Sigmoid colon (tissue), 7 donors: ENCODE measurements around the gene GHSR. TPM values are rescaled to one million over a fixed set of nuclear protein-coding genes. Genes with fewer than 3 reads are reported as not detected.

Experiments
- DNase-seq: peaks from one replicate; pipeline ENCODE4 v3.0.0-alpha.2; 2019
- H3K27ac ChIP-seq, 4 donors: fragments of 200-600 bp; sonication (generic); one replicate each; pipeline ENCODE4 v1.5.1; 2016 to 2019; ENCODE audit warnings: mild to moderate bottlenecking in 1 of 4
- H3K27me3 ChIP-seq, 3 donors: fragments of 200-600 bp; sonication (generic); one replicate each; pipeline ENCODE4 v1.5.1; 2019; ENCODE audit warnings: mild to moderate bottlenecking in 1 of 3
- H3K36me3 ChIP-seq, 4 donors: fragments of 200-600 bp; sonication (generic); one replicate each; pipeline ENCODE4 v1.5.1; 2016 to 2019
- H3K4me1 ChIP-seq, 4 donors: fragments of 200-600 bp; sonication (generic); one replicate each; pipeline ENCODE4 v1.5.1; 2017 to 2019
- H3K4me3 ChIP-seq, 4 donors: fragments of 200-600 bp; sonication (generic); one replicate each; pipeline ENCODE4 v1.5.1; 2017 to 2019; ENCODE audit warnings: mild to moderate bottlenecking in 2 of 4, moderate library complexity in 1 of 4
- H3K9me3 ChIP-seq, 4 donors: fragments of 200-600 bp in 3 of 4; sonication (generic) in 3 of 4; one replicate each; pipeline versions ENCODE4 v1.5.1 to v1.6.1; 2013 to 2019
- CTCF ChIP-seq, 4 experiments: fragments of 450-650 bp in 3 of 4; fragments of 200-600 bp in 1 of 4; IDR thresholded peaks; one replicate each; pipeline ENCODE4 v1.5.1; 2016 to 2019; ENCODE audit warnings: antibody characterized with exemption in 4 of 4, mild to moderate bottlenecking in 3 of 4, moderate library complexity in 2 of 4
- EP300 ChIP-seq, 4 donors: sonication (generic); formaldehyde crosslinking; IDR thresholded peaks; one replicate each; pipeline ENCODE4 v1.6.1; 2017; ENCODE audit warnings: antibody characterized with exemption in 4 of 4
- POLR2A ChIP-seq, 2 donors: fragments of 450-650 bp; IDR thresholded peaks; one replicate each; pipeline ENCODE4 v1.6.1; 2016; ENCODE audit warnings: antibody characterized with exemption in 2 of 2, mild to moderate bottlenecking in 2 of 2, moderate library complexity in 2 of 2
- POLR2AphosphoS5 ChIP-seq, 4 donors: sonication (generic); formaldehyde crosslinking; IDR thresholded peaks; one replicate each; pipeline ENCODE4 v1.6.1; 2017; ENCODE audit warnings: antibody characterized with exemption in 4 of 4
- WGBS, 2 donors: extraction: QIAGEN DNeasy Blood & Tissue Kit; methylation state at CpG; one replicate each; pipeline ENCODE4 v1.1.7; 2013; 5-methylcytosine and 5-hydroxymethylcytosine counted together
- intact Hi-C: fragments of 100-400 bp; cut with DNase I; formaldehyde crosslinking; loops from one replicate; pipeline ENCODE4 v1.15.1; 2023
- polyA plus RNA-seq, 3 donors: library from polyadenylated mRNA; stranded (reverse); fragments of 200-250 nt; gene quantifications; one replicate each; pipeline ENCODE4 v1.2.3, GENCODE V29; 2013
- total RNA-seq, 4 donors: library from RNA; depleted of rRNA; stranded (reverse); fragments of >200 nt; gene quantifications; one replicate each; pipeline ENCODE4 v1.1.0, GENCODE V29; 2016
- donor health status: healthy with polysubstance abuse.
- donor health status: Bipolar disorder and iron deficiency.
- donor health status: healthy.

GHSR gene
- total and polyA plus RNA-seq, 7 donors = 0.55 to 0.99 TPM; not detected in 5

- no peaks in the 10 kb centered on the region for H3K9me3 ChIP-seq
- no peaks in the 10 kb centered on the region for H3K36me3 ChIP-seq
- DNase-seq = no peak
- H3K27ac ChIP-seq = no peak overlapping the region
- peaks cover 2 to 21% (median 6%) of the 10 kb centered on the region in 3 donors for H3K27me3 ChIP-seq
- no peak overlapping the region for H3K4me3 ChIP-seq
- intact Hi-C loops = no loop called here
- WGBS, 2 donors = 89 to 91% methylated on average over 1 of the region's 1 CpG
- peaks cover 0 to 2% (median 0%) of the 10 kb centered on the region in 4 donors for H3K4me1 ChIP-seq
- TF ChIP-seq CTCF (IDR thresholded peaks at IDR 0.05) = no peak
- no peak for TF ChIP-seq EP300 (IDR thresholded peaks at IDR 0.05)
- TF ChIP-seq POLR2AphosphoS5 (IDR thresholded peaks at IDR 0.05) = no peak
- TF ChIP-seq POLR2A (IDR thresholded peaks at IDR 0.05) = no peak
Measured at GRCh38 chr3:172442606-172443005, 5.7 kb downstream of the GHSR start.

GRCh38 chr3:172441581-172441980, 6.7 kb downstream of the GHSR start:
- no peak overlapping the region for H3K4me3 ChIP-seq
- DNase-seq = no peak
- intact Hi-C loops = no loop called here
- H3K27ac ChIP-seq = no peak overlapping the region
- H3K27me3 ChIP-seq = peaks cover 0 to 11% (median 2%) of the 10 kb centered on the region in 3 donors
- WGBS, 2 donors = 83% methylated on average over 5 of the region's 5 CpGs
- TF ChIP-seq CTCF (IDR thresholded peaks at IDR 0.05) = no peak
- no peak for TF ChIP-seq EP300 (IDR thresholded peaks at IDR 0.05)
- no peak for TF ChIP-seq POLR2AphosphoS5 (IDR thresholded peaks at IDR 0.05)
- no peak for TF ChIP-seq POLR2A (IDR thresholded peaks at IDR 0.05)
- no peaks in the 10 kb centered on the region for H3K36me3 ChIP-seq
- no peaks in the 10 kb centered on the region for H3K9me3 ChIP-seq
- H3K4me1 ChIP-seq = no peaks in the 10 kb centered on the region

- Histone ChIP-seq H3K27ac (no peak overlapping the region), H3K27me3 (no peaks in the 10 kb centered on the region), H3K36me3 (no peaks in the 10 kb centered on the region), H3K9me3 (no peaks in the 10 kb centered on the region), H3K4me1 (no peaks in the 10 kb centered on the region), H3K4me3 (no peak overlapping the region)
- WGBS, 2 donors = 23 to 58% methylated on average over 4 of the region's 4 CpGs
- intact Hi-C loops = no loop called here
- no peak for DNase-seq
- no peak for TF ChIP-seq CTCF (IDR thresholded peaks at IDR 0.05)
- TF ChIP-seq POLR2A (IDR thresholded peaks at IDR 0.05) = no peak
- TF ChIP-seq POLR2AphosphoS5 (IDR thresholded peaks at IDR 0.05) = no peak
- TF ChIP-seq EP300 (IDR thresholded peaks at IDR 0.05) = no peak
Measured at GRCh38 chr3:172438186-172438585, 10.1 kb downstream of the GHSR start.

- no peaks in the 10 kb centered on the region for H3K9me3 ChIP-seq
- H3K36me3 ChIP-seq = no peaks in the 10 kb centered on the region
- intact Hi-C loops = no loop called here
- H3K4me1 ChIP-seq = no peaks in the 10 kb centered on the region
- no peak overlapping the region for H3K27ac ChIP-seq
- H3K4me3 ChIP-seq = no peak overlapping the region
- no peaks in the 10 kb centered on the region for H3K27me3 ChIP-seq
- no peak for DNase-seq
- TF ChIP-seq POLR2AphosphoS5 (IDR thresholded peaks at IDR 0.05) (no peak), CTCF (IDR thresholded peaks at IDR 0.05) (no peak), POLR2A (IDR thresholded peaks at IDR 0.05) (no peak), EP300 (IDR thresholded peaks at IDR 0.05) (no peak)
Measured at GRCh38 chr3:172437713-172438112, 10.5 kb downstream of the GHSR start.

- no peak for DNase-seq
- peaks cover 0 to 6% (median 4%) of the 10 kb centered on the region in 4 donors for H3K9me3 ChIP-seq
- H3K27ac ChIP-seq = no peak overlapping the region
- WGBS, 2 donors = 64 to 87% methylated on average over 5 of the region's 5 CpGs
- H3K4me1 ChIP-seq = no peaks in the 10 kb centered on the region
- no peak overlapping the region for H3K4me3 ChIP-seq
- no peaks in the 10 kb centered on the region for H3K27me3 ChIP-seq
- intact Hi-C loops = no loop called here
- TF ChIP-seq CTCF (IDR thresholded peaks at IDR 0.05) (no peak), EP300 (IDR thresholded peaks at IDR 0.05) (no peak), POLR2A (IDR thresholded peaks at IDR 0.05) (no peak), POLR2AphosphoS5 (IDR thresholded peaks at IDR 0.05) (no peak)
- H3K36me3 ChIP-seq = no peaks in the 10 kb centered on the region
Measured at GRCh38 chr3:172415323-172415722, 32.9 kb downstream of the GHSR start.
